LNCaP clone FGC (cell line): Measurements from ENCODE around the gene UBR2.

Source experiments
- DNase-seq: peaks from one replicate; pipeline ENCODE4 v3.0.0-alpha.2; 2011; ENCODE audit warnings: low read depth
- H3K4me3 ChIP-seq: 2 replicates; pipeline ENCODE4 v1.5.1; 2011; ENCODE audit warnings: mild to moderate bottlenecking, low read depth, low read length, control low read depth
- TF ChIP-seq, protein P1 (sequence below): IDR thresholded peaks from 2 replicates; pipeline ENCODE4 v1.5.1; 2012; ENCODE audit warnings: mild to moderate bottlenecking; ENCODE audit not compliant: control insufficient read depth, insufficient read depth; ENCODE audit errors: extremely low read depth

Gene UBR2

DNA sequence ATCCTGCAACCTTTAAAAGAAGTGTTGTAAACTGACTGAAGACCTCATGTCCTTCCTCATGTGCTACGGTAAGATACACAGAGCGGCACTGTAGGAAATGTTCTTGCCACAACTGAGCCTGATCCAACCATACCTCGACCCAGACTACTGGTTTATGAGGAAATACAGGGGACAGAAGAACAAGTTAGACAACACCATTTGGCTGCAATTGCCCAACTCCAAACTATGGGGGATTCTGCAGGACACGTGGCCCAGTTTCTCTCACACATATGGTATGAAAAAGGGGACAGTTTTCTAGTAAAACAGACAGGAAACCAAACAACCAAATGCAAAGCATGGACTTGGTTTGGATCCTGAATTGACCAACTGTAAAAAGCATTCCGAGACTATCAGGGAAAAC lies 148.1 kb downstream of the UBR2 start:
- no peak for DNase-seq
- H3K4me3 ChIP-seq: no peak overlapping the region
- TF ChIP-seq, protein P1, sequence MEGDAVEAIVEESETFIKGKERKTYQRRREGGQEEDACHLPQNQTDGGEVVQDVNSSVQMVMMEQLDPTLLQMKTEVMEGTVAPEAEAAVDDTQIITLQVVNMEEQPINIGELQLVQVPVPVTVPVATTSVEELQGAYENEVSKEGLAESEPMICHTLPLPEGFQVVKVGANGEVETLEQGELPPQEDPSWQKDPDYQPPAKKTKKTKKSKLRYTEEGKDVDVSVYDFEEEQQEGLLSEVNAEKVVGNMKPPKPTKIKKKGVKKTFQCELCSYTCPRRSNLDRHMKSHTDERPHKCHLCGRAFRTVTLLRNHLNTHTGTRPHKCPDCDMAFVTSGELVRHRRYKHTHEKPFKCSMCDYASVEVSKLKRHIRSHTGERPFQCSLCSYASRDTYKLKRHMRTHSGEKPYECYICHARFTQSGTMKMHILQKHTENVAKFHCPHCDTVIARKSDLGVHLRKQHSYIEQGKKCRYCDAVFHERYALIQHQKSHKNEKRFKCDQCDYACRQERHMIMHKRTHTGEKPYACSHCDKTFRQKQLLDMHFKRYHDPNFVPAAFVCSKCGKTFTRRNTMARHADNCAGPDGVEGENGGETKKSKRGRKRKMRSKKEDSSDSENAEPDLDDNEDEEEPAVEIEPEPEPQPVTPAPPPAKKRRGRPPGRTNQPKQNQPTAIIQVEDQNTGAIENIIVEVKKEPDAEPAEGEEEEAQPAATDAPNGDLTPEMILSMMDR: no peak

DNA sequence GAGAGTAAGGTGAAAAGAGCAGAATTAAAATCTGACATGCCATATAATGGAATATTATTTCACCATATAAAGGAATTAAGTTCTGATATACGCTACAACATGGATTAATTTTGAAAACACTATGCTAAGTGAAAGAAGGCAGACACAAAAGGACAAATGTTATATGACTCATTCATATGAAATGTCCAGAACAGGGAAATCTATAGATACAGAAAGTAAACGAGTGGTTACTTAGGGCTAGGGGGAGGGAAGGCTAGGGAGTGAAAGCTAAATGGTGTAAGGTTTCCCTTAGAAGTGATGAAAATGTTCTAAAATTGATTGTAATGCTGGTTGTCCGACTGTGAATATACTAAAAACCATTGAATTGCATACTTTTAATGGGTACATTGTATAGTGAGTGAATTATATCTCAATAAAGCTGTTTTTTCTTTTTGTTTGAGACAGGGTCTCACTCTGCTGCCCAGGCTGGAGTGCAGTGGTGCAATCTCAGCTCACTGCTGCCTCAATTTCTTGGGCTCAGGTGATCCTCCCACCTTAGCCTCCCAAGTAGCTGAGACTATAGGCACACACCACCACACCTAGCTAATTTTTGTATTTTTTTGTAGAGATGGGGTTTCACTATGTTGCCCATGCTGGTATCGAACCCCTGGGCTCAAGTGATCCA lies 150.4 kb downstream of the UBR2 start:
- DNase-seq: no peak
- TF ChIP-seq, protein P1: no peak
- H3K4me3 ChIP-seq: no peak overlapping the region

DNA sequence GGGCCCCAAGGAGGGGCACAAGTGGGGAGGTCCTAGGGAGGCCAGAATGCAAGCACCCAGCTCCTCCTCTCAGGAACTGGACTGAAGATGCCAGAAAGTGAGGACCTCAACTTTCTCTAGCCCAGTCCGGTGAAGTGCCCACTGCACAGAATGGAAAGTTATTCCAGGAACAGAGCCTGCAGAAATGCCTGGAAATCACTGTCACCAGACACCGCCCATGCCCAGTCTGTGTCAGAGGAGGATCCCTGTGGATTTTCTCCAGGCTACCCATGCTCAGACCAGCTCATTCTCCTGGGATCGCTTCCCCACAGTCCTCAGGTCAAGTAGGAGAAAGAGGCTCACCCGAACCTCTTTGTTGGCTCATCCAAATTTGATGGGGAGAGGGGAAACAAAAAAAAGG lies 152.0 kb downstream of the UBR2 start:
- TF ChIP-seq, protein P1: no peak
- no peak for DNase-seq
- H3K4me3 ChIP-seq: no peak overlapping the region

DNA sequence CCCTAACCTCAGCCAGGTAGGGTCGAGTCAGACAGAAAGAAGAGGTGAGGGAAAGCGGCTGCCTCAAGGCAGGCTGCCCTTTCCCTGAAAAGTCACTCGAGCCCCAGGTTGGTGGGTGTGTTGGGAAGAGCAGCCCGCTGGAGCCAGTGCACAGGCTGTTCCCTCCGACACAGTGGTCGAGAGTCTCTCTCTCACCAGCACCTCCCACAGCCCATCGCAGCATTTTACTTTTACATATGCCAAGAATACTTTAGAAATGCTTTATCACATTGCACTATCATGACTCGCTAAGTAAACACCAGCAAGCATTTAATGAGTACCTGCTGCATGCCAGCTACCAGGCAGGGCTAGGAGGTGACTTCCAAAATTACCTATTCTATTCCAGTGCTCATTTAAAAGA lies 156.9 kb downstream of the UBR2 start:
- TF ChIP-seq, protein P1: no peak
- no peak for DNase-seq
- no peak overlapping the region for H3K4me3 ChIP-seq

DNA sequence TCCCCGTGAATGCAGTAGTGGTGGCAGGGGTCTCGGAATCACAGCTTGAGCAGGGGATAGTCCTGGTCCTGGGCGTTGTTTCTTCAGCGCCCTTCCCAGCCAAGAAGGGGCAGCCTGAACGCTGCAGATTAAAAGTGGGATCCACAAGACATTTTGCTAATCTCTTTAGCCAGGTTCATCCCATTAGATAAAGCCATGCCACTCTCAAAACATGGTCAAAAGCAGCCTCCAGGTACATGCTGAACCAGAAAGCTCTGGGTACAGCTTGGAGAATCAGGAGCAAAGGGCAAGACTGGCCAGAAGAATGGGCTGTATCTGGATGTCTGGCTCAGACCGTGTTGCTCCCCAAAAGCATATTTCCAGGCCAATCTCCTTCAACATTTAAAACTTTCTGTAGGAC lies 158.7 kb downstream of the UBR2 start, which contains the start of gene PRPH2:
Gene PRPH2 (minus strand): TSS at position 101 of the 400 bp plus-strand sequence. CDS start 263 bp downstream, outside the sequence.
- TF ChIP-seq, protein P1: no peak
- DNase-seq: no peak
- H3K4me3 ChIP-seq: no peak within 1 kb of the TSS

DNA sequence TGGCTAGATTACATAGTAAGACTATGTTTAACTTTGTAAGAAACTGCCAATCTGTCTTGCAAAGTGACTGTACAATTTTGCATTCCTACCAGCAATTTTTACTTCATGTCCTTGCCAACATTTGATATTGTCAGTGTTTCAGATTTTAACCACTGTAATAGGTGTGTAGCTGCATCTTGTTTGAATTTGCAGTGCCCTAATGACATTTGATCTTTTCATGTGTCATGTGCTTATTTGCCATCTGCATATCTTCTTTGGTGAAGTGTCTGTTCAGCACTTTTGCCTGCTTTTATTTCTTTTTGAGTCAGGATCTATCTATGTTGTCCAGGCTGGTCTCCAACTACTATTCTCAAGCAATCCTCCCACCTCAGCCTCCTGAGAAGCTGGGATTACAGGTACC lies 161.0 kb downstream of the UBR2 start:
- no peak overlapping the region for H3K4me3 ChIP-seq
- TF ChIP-seq, protein P1: no peak

DNA sequence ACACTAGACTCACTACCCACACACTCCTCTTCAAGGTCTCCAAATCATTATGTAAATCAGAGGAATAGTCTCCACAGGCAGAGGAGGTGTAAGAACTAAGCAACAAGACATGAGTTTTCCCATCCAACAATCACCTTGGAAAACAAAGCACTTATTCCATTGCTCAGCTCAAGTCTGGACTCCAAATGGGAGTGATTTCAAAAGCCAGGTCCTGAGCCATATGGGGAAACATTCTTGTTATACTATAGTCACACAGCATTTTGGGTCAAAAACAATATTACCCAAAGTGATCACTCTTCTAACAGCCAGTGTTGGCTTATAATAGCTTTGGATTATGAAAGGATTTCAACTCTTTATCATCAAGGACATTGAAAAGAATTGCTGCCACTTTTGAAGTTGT lies 162.2 kb downstream of the UBR2 start:
- no peak overlapping the region for H3K4me3 ChIP-seq
- DNase-seq: no peak
- TF ChIP-seq, protein P1: no peak

More for the DNA sequence above, 161.0 kb downstream of the UBR2 start:
- no peak for DNase-seq
